HepG2 (cell line): ENCODE results near the gene PCDHGA10. TPM values are rescaled to one million over a fixed set of nuclear protein-coding genes. Genes with fewer than 3 reads are reported as not detected.

ENCODE experiments used
- ATAC-seq: fragments of 200-7000 bp; cut with Tn5 transposase; 3 replicates; pipeline ENCODE4 v1.9.1; 2020; ENCODE audit warnings: mild to moderate bottlenecking, moderate library complexity
- BruUV-seq: library from RNA; stranded (reverse); fragments of 400-500 nt; replicated peaks from 2 replicates; lab custom pipeline; 2021; lab: Mats Ljungman, UMichigan
- CTCF ChIA-PET: fragments of 300-600 bp; formaldehyde crosslinking; extraction: SDS; loops from one replicate; lab custom pipeline; 2021; ENCODE audit warnings: low total read pairs, inconsistent platforms, low intra/inter-chr PET ratio; lab: Yijun Ruan, JAX
- POLR2A ChIA-PET: fragments of 350-600 bp; sonication (Branson Sonifier 250); formaldehyde crosslinking; loops from one replicate; lab custom pipeline; 2020; ENCODE audit warnings: antibody characterized with exemption, inconsistent platforms; lab: Yijun Ruan, JAX
- DNase-seq: peaks from one replicate; pipeline ENCODE4 v3.0.0-alpha.2; 2015; ENCODE audit warnings: low spot score
- FAIRE-seq: peaks from 3 replicates; lab custom pipeline; 2011; peaks lifted over from hg19 to GRCh38; lab: Jason Lieb, UNC
- H2AFZ ChIP-seq: one replicate; pipeline ENCODE4 v1.6.1; 2011; ENCODE audit warnings: low read length, inconsistent platforms
- H3K27ac ChIP-seq: fragments of 300-600 bp; 3 replicates; pipeline ENCODE4 v1.8.0; 2011; ENCODE audit warnings: mixed run types, mild to moderate bottlenecking, mixed read lengths, low read length, inconsistent platforms; ENCODE audit not compliant: insufficient read depth; ENCODE audit errors: extremely low read length
- H3K27me3 ChIP-seq, 2 experiments: fragments of 200-600 bp in 1 of 2; 2 replicates in 1 of 2; 3 replicates in 1 of 2; pipeline versions ENCODE4 v1.6.0 to v1.8.0; 2011; ENCODE audit warnings: low read length in 2 of 2, mild to moderate bottlenecking in 2 of 2, moderate library complexity in 2 of 2, inconsistent platforms in 1 of 2; ENCODE audit not compliant: insufficient read depth in 2 of 2, control insufficient read depth in 1 of 2
- H3K36me3 ChIP-seq, 2 experiments: fragments of 200-600 bp in 1 of 2; replicated peaks in 1 of 2; 2 replicates in 1 of 2; 3 replicates in 1 of 2; pipeline versions ENCODE4 v1.5.1 to v1.8.0; 2011; ENCODE audit warnings: low read length in 2 of 2, inconsistent platforms in 1 of 2; ENCODE audit not compliant: insufficient read depth in 2 of 2, control insufficient read depth in 1 of 2
- H3K4me1 ChIP-seq: 2 replicates; pipeline ENCODE4 v1.5.1; 2012; ENCODE audit warnings: low read length, inconsistent platforms; ENCODE audit not compliant: insufficient read depth
- H3K4me2 ChIP-seq: 2 replicates; pipeline ENCODE4 v1.6.0; 2011; ENCODE audit warnings: low read depth, low read length, inconsistent platforms
- H3K4me3 ChIP-seq, 3 experiments: fragments of 200-600 bp in 1 of 3; sonication (generic), shearing (Covaris generic) in 1 of 3; replicated peaks in 1 of 3; 2 replicates each; pipeline ENCODE4 v1.5.1; 2011 to 2016; ENCODE audit warnings: low read length in 3 of 3, inconsistent platforms in 2 of 3, low read depth in 2 of 3, mild to moderate bottlenecking in 2 of 3, control low read depth in 1 of 3, mixed read lengths in 1 of 3; ENCODE audit not compliant: insufficient read depth in 1 of 3
- H3K79me2 ChIP-seq: one replicate; pipeline ENCODE4 v1.6.1; 2011; ENCODE audit warnings: low read length, inconsistent platforms; ENCODE audit not compliant: insufficient read depth
- H3K9ac ChIP-seq: 2 replicates; pipeline ENCODE4 v1.6.0; 2011; ENCODE audit warnings: mild to moderate bottlenecking, low read depth, low read length, inconsistent platforms; ENCODE audit not compliant: insufficient read depth
- H3K9me3 ChIP-seq: 2 replicates; pipeline ENCODE4 v1.5.1; 2012; ENCODE audit warnings: mild to moderate bottlenecking, low read length
- H4K20me1 ChIP-seq: 2 replicates; pipeline ENCODE4 v1.6.0; 2011; ENCODE audit warnings: inconsistent platforms, mild to moderate bottlenecking, low read length, moderate library complexity; ENCODE audit not compliant: insufficient read depth
- YEATS4 ChIP-seq: sonication (generic); formaldehyde crosslinking; IDR thresholded peaks from 2 replicates; pipeline ENCODE4 v1.4.0; 2020; ENCODE audit warnings: missing genetic modification reagents, borderline replicate concordance
- WGBS: methylation state at CpG from one replicate; pipeline ENCODE4 v1.1.6; 2017; ENCODE audit warnings: low lambda C conversion rate; 5-methylcytosine and 5-hydroxymethylcytosine counted together
- in situ Hi-C: cut with HindIII; loops from 2 replicates; pipeline ENCODE4 v1.10.0; 2017; ENCODE audit warnings: low pct_unique_long_range_greater_than_20kb; ENCODE audit not compliant: extremely low pct_ligation_motif_present
- intact Hi-C: fragments of 100-400 bp; cut with micrococcal nuclease; formaldehyde crosslinking; loops from one replicate; pipeline ENCODE4 v1.10.0; 2022; ENCODE audit not compliant: unreplicated experiment
- polyA plus RNA-seq, 8 experiments: library from polyadenylated mRNA; depleted of rRNA in 3 of 8; stranded (reverse) in 7 of 8; unstranded in 1 of 8; fragments of >200 nt; fragmentation: Illumina TruSeq in 4 of 8; extraction: Trizol in 4 of 8; gene quantifications; 2 replicates each; pipeline versions ENCODE4 v1.2.1 to v1.2.3, GENCODE V29; 2011 to 2016; ENCODE audit warnings: low read depth in 4 of 8, missing spikeins in 1 of 8, mixed read lengths in 1 of 8; ENCODE audit not compliant: insufficient read depth in 1 of 8
- total RNA-seq, 5 experiments: library from RNA; depleted of rRNA; stranded (reverse); fragments of >200 nt; fragmentation: Illumina TruSeq; extraction: Trizol; gene quantifications; 2 replicates each; pipeline ENCODE4 v1.2.3, GENCODE V29; 2016; ENCODE audit warnings: low read depth in 1 of 5
- TF ChIP-seq, protein P1 (sequence below): sonication (generic); formaldehyde crosslinking; IDR thresholded peaks from 2 replicates; pipeline ENCODE4 v1.5.0; 2020; ENCODE audit warnings: mild to moderate bottlenecking, missing genetic modification reagents, moderate library complexity
- TF ChIP-seq, protein P2 (sequence below): sonication (generic); formaldehyde crosslinking; IDR thresholded peaks from 2 replicates; pipeline ENCODE4 v1.5.0; 2020; ENCODE audit warnings: mild to moderate bottlenecking, missing genetic modification reagents

PCDHGA10 gene
- total and polyA plus RNA-seq, 2 of the 13 experiments (the other 11 are each of a cell fraction or from before 2014, with no cell fraction given), result 0.04 to 0.18 TPM

DNA sequence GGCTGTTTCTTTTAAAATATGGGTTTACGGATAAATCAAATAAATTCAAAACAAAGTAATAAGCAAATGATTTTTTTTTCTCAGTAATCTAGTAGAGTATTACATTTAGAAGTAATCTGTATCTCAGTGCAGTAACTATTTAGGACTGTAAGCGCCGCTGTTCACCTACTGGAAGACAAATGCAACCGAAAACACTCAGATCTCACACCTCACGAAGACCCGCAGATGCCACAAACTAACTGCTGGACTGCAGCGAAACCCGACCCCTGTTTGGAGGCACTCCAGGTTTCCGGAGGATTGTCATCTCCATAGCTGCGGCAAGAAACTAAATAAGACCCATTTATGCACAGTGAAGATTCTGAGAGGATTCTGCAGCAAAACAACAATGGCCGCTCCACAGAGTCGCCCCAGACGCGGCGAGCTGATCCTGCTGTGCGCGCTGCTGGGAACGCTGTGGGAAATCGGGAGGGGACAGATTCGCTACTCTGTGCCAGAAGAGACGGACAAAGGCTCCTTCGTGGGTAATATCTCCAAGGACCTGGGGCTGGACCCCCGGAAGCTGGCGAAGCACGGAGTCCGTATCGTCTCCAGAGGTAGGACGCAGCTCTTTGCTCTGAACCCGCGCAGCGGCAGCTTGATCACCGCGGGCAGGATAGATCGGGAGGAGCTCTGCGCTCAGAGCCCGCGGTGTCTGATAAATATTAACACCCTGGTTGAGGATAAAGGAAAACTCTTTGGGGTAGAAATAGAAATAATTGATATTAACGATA is 20.2 kb upstream of the PCDHGA10 start, which contains the start of gene PCDHGA8:
PCDHGA8 (plus strand) TSS at position 205 of the 770 bp plus-strand sequence; CDS start at position 386, 181 bp downstream.
- no TSS peak for BruUV-seq
- no peak within 1 kb of the TSS for H3K4me3 ChIP-seq
- H3K4me1 ChIP-seq, result peaks cover 5% of the 10 kb centered on the region; the same call in 1 of the 2 replicates
- intact Hi-C loops (no loop called here), in situ Hi-C loops (no loop called here)
- POLR2A ChIA-PET, result no interaction called here
- peaks cover 47% of the 10 kb centered on the region for H3K9me3 ChIP-seq
- no peaks in the 10 kb centered on the region for H4K20me1 ChIP-seq
- no peak within 1 kb of the TSS for H3K27ac ChIP-seq
- no peaks in the 10 kb centered on the region for H3K79me2 ChIP-seq
- FAIRE-seq (no peak), ATAC-seq (no peak), DNase-seq (no peak)
- CTCF ChIA-PET, result no interaction called here
- TF ChIP-seq, protein P1, sequence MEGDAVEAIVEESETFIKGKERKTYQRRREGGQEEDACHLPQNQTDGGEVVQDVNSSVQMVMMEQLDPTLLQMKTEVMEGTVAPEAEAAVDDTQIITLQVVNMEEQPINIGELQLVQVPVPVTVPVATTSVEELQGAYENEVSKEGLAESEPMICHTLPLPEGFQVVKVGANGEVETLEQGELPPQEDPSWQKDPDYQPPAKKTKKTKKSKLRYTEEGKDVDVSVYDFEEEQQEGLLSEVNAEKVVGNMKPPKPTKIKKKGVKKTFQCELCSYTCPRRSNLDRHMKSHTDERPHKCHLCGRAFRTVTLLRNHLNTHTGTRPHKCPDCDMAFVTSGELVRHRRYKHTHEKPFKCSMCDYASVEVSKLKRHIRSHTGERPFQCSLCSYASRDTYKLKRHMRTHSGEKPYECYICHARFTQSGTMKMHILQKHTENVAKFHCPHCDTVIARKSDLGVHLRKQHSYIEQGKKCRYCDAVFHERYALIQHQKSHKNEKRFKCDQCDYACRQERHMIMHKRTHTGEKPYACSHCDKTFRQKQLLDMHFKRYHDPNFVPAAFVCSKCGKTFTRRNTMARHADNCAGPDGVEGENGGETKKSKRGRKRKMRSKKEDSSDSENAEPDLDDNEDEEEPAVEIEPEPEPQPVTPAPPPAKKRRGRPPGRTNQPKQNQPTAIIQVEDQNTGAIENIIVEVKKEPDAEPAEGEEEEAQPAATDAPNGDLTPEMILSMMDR (CRISPR knock-in tag), result peak; percentile 17; the same call in 1 of the 2 replicates
- TF ChIP-seq, protein P2, sequence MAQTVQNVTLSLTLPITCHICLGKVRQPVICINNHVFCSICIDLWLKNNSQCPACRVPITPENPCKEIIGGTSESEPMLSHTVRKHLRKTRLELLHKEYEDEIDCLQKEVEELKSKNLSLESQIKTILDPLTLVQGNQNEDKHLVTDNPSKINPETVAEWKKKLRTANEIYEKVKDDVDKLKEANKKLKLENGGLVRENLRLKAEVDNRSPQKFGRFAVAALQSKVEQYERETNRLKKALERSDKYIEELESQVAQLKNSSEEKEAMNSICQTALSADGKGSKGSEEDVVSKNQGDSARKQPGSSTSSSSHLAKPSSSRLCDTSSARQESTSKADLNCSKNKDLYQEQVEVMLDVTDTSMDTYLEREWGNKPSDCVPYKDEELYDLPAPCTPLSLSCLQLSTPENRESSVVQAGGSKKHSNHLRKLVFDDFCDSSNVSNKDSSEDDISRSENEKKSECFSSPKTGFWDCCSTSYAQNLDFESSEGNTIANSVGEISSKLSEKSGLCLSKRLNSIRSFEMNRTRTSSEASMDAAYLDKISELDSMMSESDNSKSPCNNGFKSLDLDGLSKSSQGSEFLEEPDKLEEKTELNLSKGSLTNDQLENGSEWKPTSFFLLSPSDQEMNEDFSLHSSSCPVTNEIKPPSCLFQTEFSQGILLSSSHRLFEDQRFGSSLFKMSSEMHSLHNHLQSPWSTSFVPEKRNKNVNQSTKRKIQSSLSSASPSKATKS, result no peak
- TF ChIP-seq YEATS4, result no peak
- H2AFZ ChIP-seq, result no peak within 1 kb of the TSS
- no peak within 1 kb of the TSS for H3K9ac ChIP-seq
- 89% methylated on average over 38 of the region's 38 CpGs for WGBS
- H3K36me3 ChIP-seq, result no peaks in the 10 kb centered on the region
- H3K4me2 ChIP-seq, result no peak within 1 kb of the TSS
- H3K27me3 ChIP-seq, result no peaks in the 10 kb centered on the region
